HCT116 (cell line): ENCODE data around the gene TRAPPC4. TPM values are rescaled to one million over a fixed set of nuclear protein-coding genes. Genes with fewer than 3 reads are reported as not detected.
A peak's percentile ranks its signal among the peaks of the same experiment; 100 is the strongest.

Experiments used
- ATAC-seq: fragments of 200-7000 bp; cut with Tn5 transposase; 2 replicates; pipeline ENCODE4 v1.9.1; 2020; ENCODE audit warnings: mild to moderate bottlenecking, moderate library complexity
- BruUV-seq: library from RNA; stranded (reverse); fragments of 400-500 nt; replicated peaks from 2 replicates; lab custom pipeline; 2021; lab: Mats Ljungman, UMichigan
- CTCF ChIA-PET: fragments of 300-600 bp; sonication (Branson Sonifier 250); formaldehyde crosslinking; loops from one replicate; lab custom pipeline; 2021; ENCODE audit warnings: antibody characterized with exemption; lab: Charles Lee
- POLR2A ChIA-PET: fragments of 300-600, 350-600 bp; sonication (Branson Sonifier 250); formaldehyde crosslinking; loops from one replicate; lab custom pipeline; 2021; ENCODE audit warnings: antibody characterized with exemption; lab: Charles Lee
- RAD21 ChIA-PET, 2 experiments: fragments of 300-600 bp; sonication (Branson Sonifier 250); formaldehyde crosslinking; loops; one replicate each; lab custom pipeline; 2023; ENCODE audit warnings: low total read pairs in 2 of 2; ENCODE audit not compliant: uncharacterized antibody in 2 of 2, unreplicated experiment in 2 of 2, low non-redundant PET in 1 of 2; lab: Charles Lee
- DNase-seq: peaks from one replicate; pipeline ENCODE4 v3.0.0-alpha.2; 2010; ENCODE audit warnings: low read depth, low spot score
- H2AFZ ChIP-seq: fragments of 200-600 bp; shearing (Covaris generic), sonication (generic); 2 replicates; pipeline ENCODE4 v1.6.1; 2017; ENCODE audit warnings: low read depth, mixed run types, mixed read lengths, antibody characterized with exemption, low read length; ENCODE audit not compliant: poor library complexity, severe bottlenecking
- H3K27ac ChIP-seq: 2 replicates; pipeline ENCODE4 v1.5.1; 2012; ENCODE audit warnings: low read depth, low read length
- H3K27me3 ChIP-seq: fragments of 200-600 bp; sonication (generic); 2 replicates; pipeline ENCODE4 v1.6.1; 2016; ENCODE audit warnings: mixed run types, low read length, mixed read lengths; ENCODE audit not compliant: insufficient read depth
- H3K36me3 ChIP-seq, 2 experiments: fragments of 200-500 bp in 1 of 2; fragments of 200-600 bp in 1 of 2; sonication (Bioruptor generic) in 1 of 2; sonication (generic) in 1 of 2; 2 replicates each; pipeline versions ENCODE4 v1.5.1 to v1.6.1; 2014 to 2016; ENCODE audit warnings: low read length in 2 of 2, inconsistent platforms in 1 of 2, mixed read lengths in 1 of 2, mixed run types in 1 of 2; ENCODE audit not compliant: insufficient read depth in 2 of 2, control insufficient read depth in 1 of 2
- H3K4me1 ChIP-seq, 2 experiments: fragments of 200-600 bp in 1 of 2; sonication (generic) in 1 of 2; 2 replicates each; pipeline versions ENCODE4 v1.5.1 to v1.6.1; 2012 to 2017; ENCODE audit warnings: low read length in 2 of 2, inconsistent platforms in 1 of 2, mild to moderate bottlenecking in 1 of 2, mixed read lengths in 1 of 2, mixed run types in 1 of 2, moderate library complexity in 1 of 2; ENCODE audit not compliant: insufficient read depth in 2 of 2, control insufficient read depth in 1 of 2
- H3K4me2 ChIP-seq: fragments of 200-600 bp; sonication (generic); 2 replicates; pipeline ENCODE4 v1.6.1; 2017; ENCODE audit warnings: mixed run types, low read length, mixed read lengths
- H3K4me3 ChIP-seq, 2 experiments: fragments of 200-600 bp in 1 of 2; sonication (generic) in 1 of 2; replicated peaks in 1 of 2; 2 replicates each; pipeline ENCODE4 v1.5.1; 2011 to 2016; ENCODE audit warnings: low read length in 2 of 2, control low read depth in 1 of 2, low read depth in 1 of 2, mild to moderate bottlenecking in 1 of 2, mixed read lengths in 1 of 2, mixed run types in 1 of 2
- H3K79me2 ChIP-seq: fragments of 200-600 bp; sonication (generic); 2 replicates; pipeline ENCODE4 v1.6.1; 2017; ENCODE audit warnings: mild to moderate bottlenecking, mixed run types, low read length, moderate library complexity, mixed read lengths; ENCODE audit not compliant: insufficient read depth
- H3K9ac ChIP-seq: fragments of 200-600 bp; sonication (generic); 2 replicates; pipeline ENCODE4 v1.6.1; 2016; ENCODE audit warnings: low read length, mixed read lengths
- H3K9me2 ChIP-seq: fragments of 200-600 bp; sonication (generic), shearing (Covaris generic); 2 replicates; pipeline ENCODE4 v1.6.1; 2017; ENCODE audit warnings: mixed run types, mild to moderate bottlenecking, moderate library complexity; ENCODE audit not compliant: insufficient read depth
- H3K9me3 ChIP-seq, 2 experiments: fragments of 200-500 bp in 1 of 2; fragments of 200-600 bp in 1 of 2; sonication (Bioruptor generic) in 1 of 2; sonication (generic) in 1 of 2; 2 replicates each; pipeline ENCODE4 v1.6.1; 2014 to 2017; ENCODE audit warnings: low read length in 2 of 2, mixed read lengths in 2 of 2, inconsistent platforms in 1 of 2, low read depth in 1 of 2, mild to moderate bottlenecking in 1 of 2, mixed run types in 1 of 2, moderate library complexity in 1 of 2; ENCODE audit not compliant: control insufficient read depth in 1 of 2, insufficient read depth in 1 of 2
- H4K20me1 ChIP-seq: fragments of 200-600 bp; sonication (generic), shearing (Covaris generic); 2 replicates; pipeline ENCODE4 v1.6.1; 2017; ENCODE audit warnings: mixed run types, mild to moderate bottlenecking, moderate library complexity; ENCODE audit not compliant: insufficient read depth
- CTCF ChIP-seq, 3 experiments: fragments of 200-600 bp in 1 of 3; sonication (generic) in 1 of 3; IDR thresholded peaks in 2 of 3; conservative IDR thresholded peaks in 1 of 3; 2 replicates each; pipeline ENCODE4 v1.5.1; 2012 to 2017; ENCODE audit warnings: low read depth in 2 of 3, low read length in 2 of 3, antibody characterized with exemption in 1 of 3, borderline replicate concordance in 1 of 3, control low read depth in 1 of 3, mild to moderate bottlenecking in 1 of 3, mixed read lengths in 1 of 3, mixed run types in 1 of 3, moderate library complexity in 1 of 3; ENCODE audit not compliant: insufficient read depth in 1 of 3
- EGR1 ChIP-seq: IDR thresholded peaks from 2 replicates; pipeline ENCODE4 v1.6.1; 2012; ENCODE audit warnings: low read depth
- POLR2A ChIP-seq: IDR thresholded peaks from 2 replicates; pipeline ENCODE4 v1.7.0; 2011; ENCODE audit warnings: borderline replicate concordance; ENCODE audit not compliant: insufficient read depth, insufficient read length; ENCODE audit errors: extremely low read depth
- POLR2AphosphoS5 ChIP-seq: IDR thresholded peaks from 2 replicates; pipeline ENCODE4 v1.6.1; 2011; ENCODE audit warnings: mild to moderate bottlenecking, low read depth, low read length, moderate library complexity
- RAD21 ChIP-seq: IDR thresholded peaks from 2 replicates; pipeline ENCODE4 v1.6.1; 2012; ENCODE audit warnings: low read depth, mild to moderate bottlenecking
- TCF7L2 ChIP-seq: IDR thresholded peaks from 2 replicates; pipeline ENCODE4 v1.7.0; 2011; ENCODE audit warnings: borderline replicate concordance, inconsistent platforms; ENCODE audit not compliant: insufficient read depth, insufficient read length; ENCODE audit errors: extremely low read depth
- ZFX ChIP-seq: fragments of 450-650 bp; IDR thresholded peaks from 2 replicates; pipeline ENCODE4 v1.6.1; 2017
- intact Hi-C: fragments of 100-400 bp; cut with micrococcal nuclease; formaldehyde crosslinking; loops from 2 replicates; pipeline ENCODE4 v1.10.0; 2022
- total RNA-seq: library from RNA; stranded (reverse); gene quantifications from one replicate; pipeline ENCODE4 v1.2.1, GENCODE V29; 2021; ENCODE audit not compliant: unreplicated experiment
- TF ChIP-seq, protein P1 (sequence below): IDR thresholded peaks from 2 replicates; pipeline ENCODE4 v1.6.1; 2012; ENCODE audit warnings: low read depth

Gene TRAPPC4
- total RNA-seq, 1 experiment from 2014 or later: 61.6 TPM

DNA sequence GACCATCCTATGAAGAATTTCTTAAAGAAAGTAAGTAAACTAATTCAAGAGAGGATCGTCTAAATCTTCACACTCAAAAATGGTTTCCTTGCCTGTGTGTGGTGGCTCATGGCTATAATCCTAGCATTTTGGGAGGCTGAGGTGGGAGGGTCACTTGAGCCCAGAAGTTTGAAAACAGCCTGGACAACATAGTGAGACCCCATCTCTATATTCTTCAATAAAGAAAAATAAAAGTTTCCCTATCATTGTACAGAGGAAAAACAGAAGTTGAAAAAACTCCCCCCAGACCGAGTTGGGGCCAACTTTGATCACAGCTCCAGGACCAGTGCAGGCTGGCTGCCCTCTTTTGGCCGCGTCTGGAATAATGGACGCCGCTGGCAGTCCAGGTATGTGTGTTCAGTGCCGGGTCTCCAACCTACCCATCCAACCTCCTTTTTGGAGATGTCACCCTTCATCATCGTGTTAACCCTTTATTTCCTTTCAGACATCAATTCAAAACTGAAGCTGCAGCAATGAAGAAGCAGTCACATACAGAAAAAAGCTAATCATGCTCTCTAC lies 3.4 kb upstream of the TRAPPC4 start:
- no peaks in the 10 kb centered on the region for H3K27me3 ChIP-seq
- intact Hi-C loops: loop anchor here (5.0 kb wide), 1 partner anchor 103 kb away; no protein-coding TSS in a partner anchor
- H3K4me1 ChIP-seq: peaks cover 16 to 24% of the 10 kb centered on the region in 2 experiments; a peak in 3 of 4 replicates
- no peak overlapping the region for H3K4me3 ChIP-seq
- ChIA-PET CTCF (interaction anchor here (1.6 kb wide), 1 partner anchor 325 kb away, joined by 5 read pairs; no protein-coding TSS in a partner anchor), RAD21 (no interaction called here), POLR2A (interaction anchor here (0.6 to 1.5 kb wide), 3 partner anchors 13 to 106 kb away, joined by 3 read pairs; partner anchors contain the start of gene HINFP)
- H4K20me1 ChIP-seq: no peaks in the 10 kb centered on the region
- H3K27ac ChIP-seq: peak overlapping the region; percentile 96; the same call in 1 of the 2 replicates
- H3K9ac ChIP-seq: no peak overlapping the region
- no peak overlapping the region for H2AFZ ChIP-seq
- H3K9me2 ChIP-seq: no peaks in the 10 kb centered on the region
- ATAC-seq (peak; percentile 39), DNase-seq (no peak)
- no peak overlapping the region; the same call in 1 of the 2 replicates for H3K4me2 ChIP-seq
- peaks cover 52% of the 10 kb centered on the region for H3K79me2 ChIP-seq
- H3K9me3 ChIP-seq: no peaks in the 10 kb centered on the region
- H3K36me3 ChIP-seq: peaks cover 33 to 65% of the 10 kb centered on the region in 2 experiments
- BruUV-seq: no TSS peak
- TF ChIP-seq POLR2A: no peak
- TF ChIP-seq, protein P1, sequence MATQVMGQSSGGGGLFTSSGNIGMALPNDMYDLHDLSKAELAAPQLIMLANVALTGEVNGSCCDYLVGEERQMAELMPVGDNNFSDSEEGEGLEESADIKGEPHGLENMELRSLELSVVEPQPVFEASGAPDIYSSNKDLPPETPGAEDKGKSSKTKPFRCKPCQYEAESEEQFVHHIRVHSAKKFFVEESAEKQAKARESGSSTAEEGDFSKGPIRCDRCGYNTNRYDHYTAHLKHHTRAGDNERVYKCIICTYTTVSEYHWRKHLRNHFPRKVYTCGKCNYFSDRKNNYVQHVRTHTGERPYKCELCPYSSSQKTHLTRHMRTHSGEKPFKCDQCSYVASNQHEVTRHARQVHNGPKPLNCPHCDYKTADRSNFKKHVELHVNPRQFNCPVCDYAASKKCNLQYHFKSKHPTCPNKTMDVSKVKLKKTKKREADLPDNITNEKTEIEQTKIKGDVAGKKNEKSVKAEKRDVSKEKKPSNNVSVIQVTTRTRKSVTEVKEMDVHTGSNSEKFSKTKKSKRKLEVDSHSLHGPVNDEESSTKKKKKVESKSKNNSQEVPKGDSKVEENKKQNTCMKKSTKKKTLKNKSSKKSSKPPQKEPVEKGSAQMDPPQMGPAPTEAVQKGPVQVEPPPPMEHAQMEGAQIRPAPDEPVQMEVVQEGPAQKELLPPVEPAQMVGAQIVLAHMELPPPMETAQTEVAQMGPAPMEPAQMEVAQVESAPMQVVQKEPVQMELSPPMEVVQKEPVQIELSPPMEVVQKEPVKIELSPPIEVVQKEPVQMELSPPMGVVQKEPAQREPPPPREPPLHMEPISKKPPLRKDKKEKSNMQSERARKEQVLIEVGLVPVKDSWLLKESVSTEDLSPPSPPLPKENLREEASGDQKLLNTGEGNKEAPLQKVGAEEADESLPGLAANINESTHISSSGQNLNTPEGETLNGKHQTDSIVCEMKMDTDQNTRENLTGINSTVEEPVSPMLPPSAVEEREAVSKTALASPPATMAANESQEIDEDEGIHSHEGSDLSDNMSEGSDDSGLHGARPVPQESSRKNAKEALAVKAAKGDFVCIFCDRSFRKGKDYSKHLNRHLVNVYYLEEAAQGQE: no peak
- TF ChIP-seq CTCF (IDR thresholded peaks at IDR 0.05 in 2 of 3, conservative IDR thresholded peaks at IDR 0.05 in 1 of 3; ENCODE audit: borderline replicate concordance in 1 of 3, insufficient read depth in 1 of 3, low read depth in 2 of 3, low read length in 2 of 3): peak; percentile 32 to 45 (median 36); a peak in 4 of 6 replicates
- no peak for TF ChIP-seq ZFX
- TF ChIP-seq EGR1: 0 out of 2 replicates have a peak, but pooled peaks have one; percentile 7
- peak; percentile 55 for TF ChIP-seq POLR2AphosphoS5
- TF ChIP-seq RAD21: peak; percentile 45
- no peak for TF ChIP-seq TCF7L2
